Stimulated activated CD4-positive, alpha-beta T cell treated with anti-CD3 and anti-CD28 coated beads, Interleukin-4, amount 100 ng/mL, for 24 hours (primary cell): ENCODE data around the gene ZNF444.

ENCODE experiments used
- DNase-seq: peaks from one replicate; pipeline ENCODE4 v3.0.0-alpha.2; 2020

Gene ZNF444

GRCh38 chr19:56107626-56108351 is 33.3 kb upstream of the ZNF444 start:
- no peak for DNase-seq

GRCh38 chr19:56108447-56109195 is 32.5 kb upstream of the ZNF444 start:
- DNase-seq, result no peak

GRCh38 chr19:56109226-56109625 is 31.9 kb upstream of the ZNF444 start:
- DNase-seq, result no peak

GRCh38 chr19:56110515-56111448 is 30.3 kb upstream of the ZNF444 start:
- no peak for DNase-seq

GRCh38 chr19:56111601-56112312 is 29.3 kb upstream of the ZNF444 start:
- DNase-seq, result peak; percentile 34

GRCh38 chr19:56112313-56112709 is 28.8 kb upstream of the ZNF444 start:
- DNase-seq, result no peak

GRCh38 chr19:56113074-56113632 is 27.9 kb upstream of the ZNF444 start:
- DNase-seq, result no peak

- no peak for DNase-seq
Measured at GRCh38 chr19:56114051-56114777, 26.9 kb upstream of the ZNF444 start.

- no peak for DNase-seq
Measured at GRCh38 chr19:56114778-56115110, 26.3 kb upstream of the ZNF444 start.

- DNase-seq, result no peak
Measured at GRCh38 chr19:56115490-56115889, 25.6 kb upstream of the ZNF444 start.

- no peak for DNase-seq
Measured at GRCh38 chr19:56116606-56117005, 24.5 kb upstream of the ZNF444 start.

- DNase-seq, result no peak
Measured at GRCh38 chr19:56117376-56117884, 23.7 kb upstream of the ZNF444 start.

GRCh38 chr19:56117889-56118288 is 23.2 kb upstream of the ZNF444 start:
- no peak for DNase-seq

- DNase-seq, result no peak
Measured at GRCh38 chr19:56118666-56119581, 22.2 kb upstream of the ZNF444 start.

GRCh38 chr19:56119582-56119978 is 21.5 kb upstream of the ZNF444 start:
- no peak for DNase-seq

GRCh38 chr19:56120002-56120370 is 21.1 kb upstream of the ZNF444 start:
- DNase-seq, result no peak

GRCh38 chr19:56120371-56121179 is 20.5 kb upstream of the ZNF444 start:
- peak; percentile 80 for DNase-seq

GRCh38 chr19:56121180-56122167 is 19.6 kb upstream of the ZNF444 start, which contains the start of gene ZNF787:
Gene ZNF787, minus strand, starts transcription at chr19:56121295. Its CDS starts 18,078 bp downstream, at chr19:56103217.
- DNase-seq, result peak; percentile 97
